Esophagus (tissue), 2 donors: ENCODE measurements around the gene ADAM12. TPM values are rescaled to one million over a fixed set of nuclear protein-coding genes. Genes with fewer than 3 reads are reported as not detected.
"Not testable (repeated sequence)": the region's sequence is repeated elsewhere in the genome, so short reads cannot be mapped to it uniquely, and the experiment has no call there.

Experiments used
- H3K27ac ChIP-seq, 2 donors: one replicate each; pipeline ENCODE4 v1.5.1; 2013; ENCODE audit warnings: low read depth in 2 of 2, mild to moderate bottlenecking in 2 of 2, inconsistent platforms in 1 of 2, low read length in 1 of 2, moderate library complexity in 1 of 2
- H3K27me3 ChIP-seq, 2 donors: one replicate each; pipeline ENCODE4 v1.6.1; 2013; ENCODE audit warnings: low read length in 2 of 2, control low read depth in 1 of 2, mild to moderate bottlenecking in 1 of 2; ENCODE audit not compliant: insufficient read depth in 2 of 2, control insufficient read depth in 1 of 2
- H3K36me3 ChIP-seq, 2 donors: one replicate each; pipeline ENCODE4 v1.6.1; 2013; ENCODE audit warnings: low read length in 1 of 2; ENCODE audit not compliant: control insufficient read depth in 2 of 2, insufficient read depth in 2 of 2
- H3K4me1 ChIP-seq, 2 donors: one replicate each; pipeline ENCODE4 v1.6.1; 2013; ENCODE audit warnings: low read length in 1 of 2; ENCODE audit not compliant: control insufficient read depth in 2 of 2, insufficient read depth in 2 of 2
- H3K4me3 ChIP-seq, 2 donors: one replicate each; pipeline ENCODE4 v1.5.1; 2013; ENCODE audit warnings: low read length in 2 of 2, mild to moderate bottlenecking in 2 of 2, low read depth in 1 of 2, moderate library complexity in 1 of 2
- H3K9me3 ChIP-seq, 2 donors: one replicate each; pipeline ENCODE4 v1.6.1; 2013; ENCODE audit warnings: mild to moderate bottlenecking in 2 of 2, low read depth in 1 of 2, low read length in 1 of 2, moderate library complexity in 1 of 2; ENCODE audit not compliant: control insufficient read depth in 2 of 2, insufficient read depth in 1 of 2
- WGBS, 2 donors: extraction: QIAGEN DNeasy Blood & Tissue Kit; methylation state at CpG; one replicate each; pipeline ENCODE4 v1.1.7; 2013; 5-methylcytosine and 5-hydroxymethylcytosine counted together
- polyA plus RNA-seq, 2 donors: library from polyadenylated mRNA; stranded (reverse); fragments of 200-250 nt; gene quantifications; one replicate each; pipeline ENCODE4 v1.2.3, GENCODE V29; 2013
- donor health status: healthy with polysubstance abuse.
- donor health status: Bipolar disorder and iron deficiency.

The ADAM12 gene
- polyA plus RNA-seq, 2 donors: under 0.01 to 0.06 TPM

- WGBS, 2 donors: 45 to 51% methylated on average over 6 of the region's 6 CpGs
- Histone ChIP-seq H3K27me3 (no peaks in the 10 kb centered on the region), H3K9me3 (no peaks in the 10 kb centered on the region), H3K27ac (no peak overlapping the region), H3K4me3 (no peak overlapping the region), H3K4me1 (peaks cover 0 to 3% of the 10 kb centered on the region in 2 donors), H3K36me3 (no peaks in the 10 kb centered on the region)
Measured at GRCh38 chr10:126058104-126058503, 330.2 kb downstream of the ADAM12 start.

GRCh38 chr10:126057494-126057893 lies 330.8 kb downstream of the ADAM12 start:
- no peaks in the 10 kb centered on the region for H3K36me3 ChIP-seq

GRCh38 chr10:126054191-126054590 lies 334.1 kb downstream of the ADAM12 start:
- Histone ChIP-seq H3K36me3 (no peaks in the 10 kb centered on the region), H3K27me3 (no peaks in the 10 kb centered on the region), H3K27ac (no peak overlapping the region), H3K4me3 (no peak overlapping the region), H3K9me3 (no peaks in the 10 kb centered on the region), H3K4me1 (no peaks in the 10 kb centered on the region)
- WGBS, 2 donors: 96 to 97% methylated on average over 6 of the region's 6 CpGs

More at GRCh38 chr10:126057494-126057893, 330.8 kb downstream of the ADAM12 start:
- no peak overlapping the region for H3K4me3 ChIP-seq
- WGBS, 2 donors: 78 to 86% methylated on average over 8 of the region's 8 CpGs
- no peaks in the 10 kb centered on the region for H3K9me3 ChIP-seq
- no peak overlapping the region for H3K27ac ChIP-seq
- no peaks in the 10 kb centered on the region for H3K27me3 ChIP-seq
- peaks cover 0 to 3% of the 10 kb centered on the region in 2 donors for H3K4me1 ChIP-seq

- no peak overlapping the region for H3K4me3 ChIP-seq
- no peaks in the 10 kb centered on the region for H3K36me3 ChIP-seq
- 76 to 87% methylated on average over 2 of the region's 2 CpGs for WGBS, 2 donors
- no peaks in the 10 kb centered on the region for H3K9me3 ChIP-seq
- H3K4me1 ChIP-seq: no peaks in the 10 kb centered on the region
- H3K27ac ChIP-seq: no peak overlapping the region
- no peaks in the 10 kb centered on the region for H3K27me3 ChIP-seq
Measured at GRCh38 chr10:126052171-126052570, 336.1 kb downstream of the ADAM12 start.

GRCh38 chr10:126049759-126050700 lies 338.2 kb downstream of the ADAM12 start:
- no peaks in the 10 kb centered on the region for H3K9me3 ChIP-seq
- H3K36me3 ChIP-seq: no peaks in the 10 kb centered on the region
- 62 to 68% methylated on average over 13 of the region's 13 CpGs for WGBS, 2 donors
- no peak overlapping the region for H3K4me3 ChIP-seq
- H3K4me1 ChIP-seq: no peaks in the 10 kb centered on the region
- no peaks in the 10 kb centered on the region for H3K27me3 ChIP-seq
- no peak overlapping the region for H3K27ac ChIP-seq

GRCh38 chr10:126047749-126048148 lies 340.5 kb downstream of the ADAM12 start:
- H3K27me3 ChIP-seq, H3K36me3 ChIP-seq, H3K9me3 ChIP-seq, H3K4me3 ChIP-seq, H3K27ac ChIP-seq, H3K4me1 ChIP-seq: not testable (repeated sequence)
- 75 to 76% methylated on average over 1 of the region's 1 CpG for WGBS, 2 donors

- 74 to 89% methylated on average over 5 of the region's 5 CpGs for WGBS, 2 donors
- H3K36me3 ChIP-seq: no peaks in the 10 kb centered on the region
Measured at GRCh38 chr10:126046831-126047230, 341.4 kb downstream of the ADAM12 start.

GRCh38 chr10:126045861-126046260 lies 342.4 kb downstream of the ADAM12 start:
- H3K27ac ChIP-seq: no peak overlapping the region
- no peaks in the 10 kb centered on the region for H3K36me3 ChIP-seq
- H3K4me3 ChIP-seq: no peak overlapping the region
- WGBS, 2 donors: 81 to 84% methylated on average over 3 of the region's 3 CpGs
- no peaks in the 10 kb centered on the region for H3K9me3 ChIP-seq
- peaks cover 0 to 6% of the 10 kb centered on the region in 2 donors for H3K4me1 ChIP-seq
- no peaks in the 10 kb centered on the region for H3K27me3 ChIP-seq

More at GRCh38 chr10:126046831-126047230, 341.4 kb downstream of the ADAM12 start:
- no peaks in the 10 kb centered on the region for H3K27me3 ChIP-seq
- no peak overlapping the region for H3K27ac ChIP-seq
- no peaks in the 10 kb centered on the region for H3K9me3 ChIP-seq
- H3K4me3 ChIP-seq: no peak overlapping the region
- peaks cover 0 to 5% of the 10 kb centered on the region in 2 donors for H3K4me1 ChIP-seq

- Histone ChIP-seq H3K27ac (no peak overlapping the region), H3K4me1 (peaks cover 0 to 6% of the 10 kb centered on the region in 2 donors), H3K4me3 (no peak overlapping the region), H3K36me3 (no peaks in the 10 kb centered on the region), H3K27me3 (no peaks in the 10 kb centered on the region), H3K9me3 (no peaks in the 10 kb centered on the region)
- WGBS, 2 donors: 77 to 86% methylated on average over 10 of the region's 10 CpGs
Measured at GRCh38 chr10:126043389-126043788, 344.9 kb downstream of the ADAM12 start.

- 86 to 92% methylated on average over 9 to 10 of the region's 10 CpGs for WGBS, 2 donors
- H3K36me3 ChIP-seq: no peaks in the 10 kb centered on the region
- H3K4me3 ChIP-seq: no peak overlapping the region
- peaks cover 0 to 6% of the 10 kb centered on the region in 2 donors for H3K4me1 ChIP-seq
- no peaks in the 10 kb centered on the region for H3K9me3 ChIP-seq
- no peaks in the 10 kb centered on the region for H3K27me3 ChIP-seq
- no peak overlapping the region for H3K27ac ChIP-seq
Measured at GRCh38 chr10:126042906-126043305, 345.4 kb downstream of the ADAM12 start.
